ENCODE data around the gene NRIP3.

GRCh38 chr11:9040410-9040809, 36.6 kb upstream of the NRIP3 start:
- TF ChIP-seq CTCF (IDR thresholded peaks at IDR 0.05) (no peak), POLR2A (IDR thresholded peaks at IDR 0.05) (no peak)

Measured in uterus (tissue), 2 donors.